ENCODE measurements around the gene CHST3.
A peak's percentile ranks its signal among the peaks of the same experiment; 100 is the strongest.

The CHST3 gene

DNA sequence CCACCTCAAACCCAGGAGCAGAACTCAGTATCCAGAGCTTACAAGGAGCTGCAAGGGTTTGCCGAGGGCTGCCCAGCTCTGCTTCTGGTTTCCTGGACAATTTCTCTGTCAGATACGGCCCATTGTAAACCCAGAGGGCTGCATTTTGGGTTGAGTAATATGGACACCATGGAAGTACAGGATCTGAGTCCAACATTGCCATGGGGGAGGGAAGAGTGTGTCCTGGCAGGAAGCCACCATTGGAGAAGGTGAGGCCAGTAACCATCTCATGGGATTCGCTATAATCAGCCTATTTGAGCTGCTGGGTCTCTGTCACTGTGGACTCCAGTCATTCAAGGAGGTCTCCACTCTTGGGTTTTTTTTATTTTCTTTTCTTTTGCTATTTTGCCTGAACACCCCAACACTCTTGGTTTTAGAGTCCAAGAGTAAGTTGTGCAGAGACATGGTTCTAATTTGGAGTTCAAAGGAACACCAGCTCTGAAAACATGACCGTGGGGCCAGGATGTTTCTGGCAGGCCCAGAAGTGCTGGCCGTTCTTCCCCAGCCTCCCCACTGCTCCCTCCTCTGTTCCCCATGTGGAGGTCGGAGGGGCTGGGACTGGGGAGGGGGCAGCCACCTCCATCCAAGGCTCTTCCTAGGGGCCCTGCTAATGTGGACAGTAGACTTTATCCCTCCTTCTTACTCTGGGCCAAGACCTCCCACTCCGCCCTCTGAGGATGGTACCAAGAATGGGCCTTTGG, 46.2 kb downstream of the CHST3 start:
- Mint-ChIP-seq H3K9me3 (no peaks in the 10 kb centered on the region), H3K27ac (no peak overlapping the region), H3K4me3 (no peak overlapping the region), H3K4me1 (peaks cover 3 to 12% of the 10 kb centered on the region in 2 donors), H3K36me3 (no peaks in the 10 kb centered on the region), H3K27me3 (no peaks in the 10 kb centered on the region)
- ATAC-seq (replicated peaks) (no peak), DNase-seq (no peak)

DNA sequence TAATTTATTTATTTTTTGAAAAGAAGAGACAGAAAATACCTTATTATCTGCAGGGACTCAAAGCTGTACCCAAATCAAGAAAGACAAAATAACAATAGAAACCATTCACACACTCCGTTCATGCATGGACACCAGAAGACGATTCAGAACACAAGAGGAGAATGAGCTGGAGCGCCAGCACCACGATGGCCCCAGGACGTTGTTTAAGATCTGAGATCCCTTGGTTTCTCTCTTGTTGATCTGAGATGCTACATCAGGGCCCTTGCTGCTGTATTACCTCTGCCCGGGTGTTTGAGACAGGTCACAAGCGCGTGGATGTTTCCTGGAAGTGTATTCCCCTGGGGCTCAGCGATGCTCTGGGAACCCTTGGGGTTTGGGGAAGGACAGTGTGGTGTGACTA, 46.8 kb downstream of the CHST3 start:
- H3K36me3 Mint-ChIP-seq, result no peaks in the 10 kb centered on the region
- no peaks in the 10 kb centered on the region for H3K27me3 Mint-ChIP-seq
- H3K4me3 Mint-ChIP-seq, result no peak overlapping the region
- DNase-seq (no peak), ATAC-seq (replicated peaks) (no peak)
- H3K4me1 Mint-ChIP-seq, result peaks cover 3 to 8% of the 10 kb centered on the region in 2 donors
- H3K27ac Mint-ChIP-seq, result peak overlapping the region; percentile 9
- H3K9me3 Mint-ChIP-seq, result no peaks in the 10 kb centered on the region

GRCh38 chr10:72011468-72011867, 47.3 kb downstream of the CHST3 start:
- no peaks in the 10 kb centered on the region for H3K9me3 Mint-ChIP-seq
- DNase-seq (no peak), ATAC-seq (replicated peaks) (no peak)
- no peak overlapping the region for H3K4me3 Mint-ChIP-seq
- H3K4me1 Mint-ChIP-seq, result peaks cover under 1 to 4% of the 10 kb centered on the region in 2 donors
- H3K27me3 Mint-ChIP-seq, result no peaks in the 10 kb centered on the region
- no peak overlapping the region for H3K27ac Mint-ChIP-seq
- no peaks in the 10 kb centered on the region for H3K36me3 Mint-ChIP-seq

- Mint-ChIP-seq H3K27me3 (peaks cover 4% of the 10 kb centered on the region in 2 donors), H3K4me3 (no peak overlapping the region), H3K9me3 (no peaks in the 10 kb centered on the region), H3K27ac (no peak overlapping the region), H3K36me3 (no peaks in the 10 kb centered on the region), H3K4me1 (no peaks in the 10 kb centered on the region)
- no peak for DNase-seq
- no peak for ATAC-seq (replicated peaks)
Observed at GRCh38 chr10:72011976-72012512, 47.8 kb downstream of the CHST3 start.

DNA sequence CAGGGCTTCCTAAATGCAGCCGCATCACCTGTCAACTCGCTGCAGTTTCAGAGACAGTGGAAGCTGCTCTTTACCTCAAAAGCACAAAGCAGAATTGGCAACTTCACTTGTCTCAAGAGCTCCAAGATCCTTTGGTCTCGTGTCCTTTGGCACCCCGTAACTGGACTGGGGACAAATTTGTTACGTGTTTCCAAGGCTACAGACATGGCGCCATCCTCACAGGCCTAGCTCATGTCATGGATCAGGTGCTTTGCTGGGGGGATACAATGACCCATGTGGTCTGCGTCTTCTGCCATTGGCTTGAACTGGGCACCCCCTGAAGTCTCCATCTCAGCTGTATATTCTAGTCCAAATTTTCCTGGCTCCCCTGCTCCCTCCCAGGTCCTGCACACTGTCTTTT, 48.6 kb downstream of the CHST3 start:
- no peak overlapping the region for H3K27ac Mint-ChIP-seq
- no peak overlapping the region for H3K4me3 Mint-ChIP-seq
- peaks cover 5 to 8% of the 10 kb centered on the region in 2 donors for H3K27me3 Mint-ChIP-seq
- H3K4me1 Mint-ChIP-seq, result no peaks in the 10 kb centered on the region
- ATAC-seq (replicated peaks) (no peak), DNase-seq (no peak)
- no peaks in the 10 kb centered on the region for H3K9me3 Mint-ChIP-seq
- H3K36me3 Mint-ChIP-seq, result no peaks in the 10 kb centered on the region

- Mint-ChIP-seq H3K27ac (no peak overlapping the region), H3K27me3 (peaks cover 11 to 12% of the 10 kb centered on the region in 2 donors)
Observed at GRCh38 chr10:72013202-72013945, 49.2 kb downstream of the CHST3 start.

DNA sequence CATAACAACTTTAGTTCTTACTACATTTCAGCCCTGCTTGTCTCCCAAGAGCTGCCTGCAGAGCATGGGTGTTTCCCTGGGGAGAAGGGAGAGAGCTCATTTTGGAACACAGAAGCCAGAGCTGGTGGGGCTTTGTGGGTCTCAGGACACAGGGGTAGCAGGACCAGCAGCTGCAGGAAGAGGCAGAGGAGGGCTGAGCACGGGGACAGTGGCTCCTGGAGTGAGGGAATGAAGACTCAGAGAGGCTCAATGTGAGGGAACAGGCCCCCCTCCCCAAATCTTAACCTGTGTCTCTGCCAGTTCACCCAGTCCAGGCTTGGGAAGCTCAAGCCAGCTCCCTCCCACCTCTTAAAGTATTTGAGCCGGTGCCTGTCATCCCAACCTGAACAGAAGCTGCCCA, 50.0 kb downstream of the CHST3 start:
- peaks cover 12% of the 10 kb centered on the region in 2 donors for H3K27me3 Mint-ChIP-seq

More at GRCh38 chr10:72013202-72013945, 49.2 kb downstream of the CHST3 start:
- no peaks in the 10 kb centered on the region for H3K4me1 Mint-ChIP-seq
- DNase-seq, result no peak
- H3K4me3 Mint-ChIP-seq, result no peak overlapping the region
- ATAC-seq (replicated peaks), result no peak
- H3K36me3 Mint-ChIP-seq, result no peaks in the 10 kb centered on the region
- no peaks in the 10 kb centered on the region for H3K9me3 Mint-ChIP-seq

GRCh38 chr10:72014785-72015480, 50.7 kb downstream of the CHST3 start:
- no peak overlapping the region for H3K4me3 Mint-ChIP-seq
- H3K4me1 Mint-ChIP-seq, result no peaks in the 10 kb centered on the region
- peaks cover 12% of the 10 kb centered on the region in 2 donors for H3K27me3 Mint-ChIP-seq
- no peak overlapping the region for H3K27ac Mint-ChIP-seq
- H3K36me3 Mint-ChIP-seq, result no peaks in the 10 kb centered on the region
- ATAC-seq (replicated peaks) (no peak), DNase-seq (no peak)
- no peaks in the 10 kb centered on the region for H3K9me3 Mint-ChIP-seq

More for the DNA sequence above, 50.0 kb downstream of the CHST3 start:
- Mint-ChIP-seq H3K4me3 (no peak overlapping the region), H3K27ac (no peak overlapping the region), H3K4me1 (no peaks in the 10 kb centered on the region), H3K9me3 (no peaks in the 10 kb centered on the region), H3K36me3 (no peaks in the 10 kb centered on the region)
- no peak for DNase-seq
- no peak for ATAC-seq (replicated peaks)

DNA sequence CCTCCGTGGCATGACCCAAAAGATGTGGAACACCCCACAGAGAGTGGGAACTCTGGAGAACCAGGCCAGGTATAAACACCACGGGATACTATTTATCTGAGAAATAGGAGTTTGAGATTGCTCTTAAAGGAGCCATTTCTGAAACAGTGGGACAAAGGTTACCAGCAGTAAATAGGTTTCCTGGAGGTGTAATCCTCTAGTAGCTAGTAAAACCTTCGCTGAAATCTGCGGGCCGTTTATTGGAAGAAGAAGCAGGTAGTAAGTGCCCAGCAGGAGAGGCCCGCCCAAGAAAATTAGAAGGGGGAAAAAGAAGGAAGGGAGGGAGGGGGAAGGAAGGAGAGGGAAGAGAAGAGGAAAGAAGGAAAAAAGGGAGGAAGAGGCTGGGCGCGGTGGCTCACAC, 51.6 kb downstream of the CHST3 start:
- no peak overlapping the region for H3K4me3 Mint-ChIP-seq
- H3K9me3 Mint-ChIP-seq, result no peaks in the 10 kb centered on the region
- DNase-seq, result no peak

GRCh38 chr10:72016608-72017300, 52.6 kb downstream of the CHST3 start:
- ATAC-seq (replicated peaks), result no peak
- Mint-ChIP-seq H3K27ac (no peak overlapping the region), H3K4me3 (no peak overlapping the region), H3K4me1 (peaks cover 3 to 7% of the 10 kb centered on the region in 2 donors), H3K36me3 (no peaks in the 10 kb centered on the region), H3K27me3 (peaks cover 12 to 16% of the 10 kb centered on the region in 2 donors), H3K9me3 (peaks cover 0 to 2% of the 10 kb centered on the region in 2 donors)
- DNase-seq, result no peak

More for the DNA sequence above, 51.6 kb downstream of the CHST3 start:
- ATAC-seq (replicated peaks), result no peak
- no peaks in the 10 kb centered on the region for H3K36me3 Mint-ChIP-seq
- no peak overlapping the region for H3K27ac Mint-ChIP-seq
- H3K27me3 Mint-ChIP-seq, result peaks cover 12% of the 10 kb centered on the region in 2 donors
- peaks cover 0 to 1% of the 10 kb centered on the region in 2 donors for H3K4me1 Mint-ChIP-seq

DNA sequence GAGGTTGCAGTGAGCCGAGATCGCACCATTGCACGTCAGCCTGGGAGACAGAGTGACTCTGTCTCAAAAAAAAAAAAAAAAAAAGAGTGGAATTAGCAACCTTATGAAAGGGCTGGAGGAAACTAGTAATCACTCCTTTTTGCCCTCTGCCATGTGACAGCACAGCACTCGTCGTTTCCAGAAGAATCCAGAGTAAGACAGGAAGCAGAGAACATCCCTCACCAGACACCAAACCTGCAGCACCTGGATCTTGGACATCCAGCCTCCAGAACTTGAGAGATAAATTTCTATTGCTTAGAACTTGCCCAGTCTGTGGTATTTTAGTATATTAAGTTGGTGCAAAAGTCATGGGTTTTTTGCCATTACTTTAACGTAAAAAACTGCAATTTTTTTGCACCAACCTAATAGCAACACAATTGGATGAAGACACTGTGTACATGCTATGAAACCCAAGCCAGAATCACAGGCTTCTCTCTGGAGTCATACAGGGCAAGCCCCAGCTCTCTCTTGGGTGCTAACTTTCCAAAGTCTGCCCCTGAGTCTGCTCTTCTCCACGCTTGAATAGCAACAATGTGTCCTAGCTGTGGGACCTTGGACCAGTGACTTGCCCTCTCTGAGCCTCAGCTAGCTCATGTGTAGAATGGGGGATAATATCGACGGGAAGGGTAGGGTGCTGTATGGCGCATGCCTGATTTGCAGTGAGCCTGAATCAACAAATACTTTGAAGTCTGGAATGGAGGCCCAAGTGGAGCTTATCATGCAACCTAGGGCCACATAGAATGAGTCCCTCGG, 55.1 kb downstream of the CHST3 start:
- Mint-ChIP-seq H3K4me1 (peaks cover 3 to 7% of the 10 kb centered on the region in 2 donors), H3K27me3 (peaks cover 14 to 16% of the 10 kb centered on the region in 2 donors), H3K36me3 (no peaks in the 10 kb centered on the region), H3K9me3 (peaks cover 0 to 2% of the 10 kb centered on the region in 2 donors), H3K4me3 (no peak overlapping the region), H3K27ac (no peak overlapping the region)
- no peak for DNase-seq
- ATAC-seq (replicated peaks), result no peak

- no peaks in the 10 kb centered on the region for H3K36me3 Mint-ChIP-seq
- no peak overlapping the region for H3K27ac Mint-ChIP-seq
- H3K27me3 Mint-ChIP-seq, result peaks cover 16 to 25% of the 10 kb centered on the region in 2 donors
- H3K4me3 Mint-ChIP-seq, result no peak overlapping the region
- H3K9me3 Mint-ChIP-seq, result peaks cover 0 to 2% of the 10 kb centered on the region in 2 donors
- ATAC-seq (replicated peaks) (no peak), DNase-seq (no peak)
- H3K4me1 Mint-ChIP-seq, result peaks cover 3 to 7% of the 10 kb centered on the region in 2 donors
Observed at GRCh38 chr10:72020914-72021809, 57.0 kb downstream of the CHST3 start.
